GM23248 (cell line): ENCODE results near the gene DAB2IP.
"Not testable (repeated sequence)": the region's sequence is repeated elsewhere in the genome, so short reads cannot be mapped to it uniquely, and the experiment has no call there.

ENCODE experiments used
- EZH2 ChIP-seq: fragments of 200-600 bp; sonication (generic); IDR thresholded peaks from 2 replicates; pipeline ENCODE4 v1.6.1; 2018; ENCODE audit warnings: antibody characterized with exemption, mild to moderate bottlenecking; ENCODE audit not compliant: insufficient read depth, poor library complexity, severe bottlenecking
- EZH2phosphoT487 ChIP-seq: fragments of 200-600 bp; sonication (generic); IDR thresholded peaks from 2 replicates; pipeline ENCODE4 v1.6.1; 2018; ENCODE audit warnings: antibody characterized with exemption, moderate library complexity, mild to moderate bottlenecking, low read depth; ENCODE audit not compliant: insufficient read depth

DNA sequence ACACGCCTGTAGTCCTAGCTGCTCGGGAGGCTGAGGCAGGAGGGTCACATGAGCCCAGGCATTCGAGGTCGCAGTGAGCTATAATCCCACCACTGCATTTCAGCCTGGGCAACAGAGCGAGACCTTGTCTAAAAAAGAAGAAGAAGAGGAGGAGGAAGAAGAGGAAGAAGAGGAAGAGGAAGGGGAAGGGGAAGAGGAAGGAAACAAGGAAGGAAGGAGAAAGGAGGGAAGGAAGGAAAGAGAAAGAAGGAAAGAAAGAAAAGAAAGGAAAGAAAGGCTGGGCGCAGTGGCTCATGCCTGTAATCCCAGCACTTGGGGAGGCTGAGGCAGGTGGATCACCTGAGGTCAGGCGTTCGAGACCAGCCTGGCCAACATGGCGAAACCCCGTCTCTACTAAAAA is 7.4 kb upstream of the DAB2IP start:
- TF ChIP-seq EZH2, EZH2phosphoT487: not testable (repeated sequence)
